Nephron progenitor cell (in vitro differentiated cells): ENCODE data around the gene PRRC2B.
"Not testable (repeated sequence)": the region's sequence is repeated elsewhere in the genome, so short reads cannot be mapped to it uniquely, and the experiment has no call there.

Experiments
- DNase-seq: peaks from one replicate; pipeline ENCODE4 v3.0.0; 2021
- H3K27ac Mint-ChIP-seq: 2 replicates; pipeline ENCODE4 v1.8.0; 2021; ENCODE audit warnings: mild to moderate bottlenecking, moderate library complexity, mixed read lengths
- H3K27me3 Mint-ChIP-seq: 2 replicates; pipeline ENCODE4 v1.8.0; 2021; ENCODE audit warnings: mild to moderate bottlenecking, low read depth, mixed read lengths; ENCODE audit not compliant: poor library complexity
- H3K36me3 Mint-ChIP-seq: 2 replicates; pipeline ENCODE4 v1.8.0; 2021; ENCODE audit warnings: low read depth, mixed read lengths
- H3K4me1 Mint-ChIP-seq: 2 replicates; pipeline ENCODE4 v1.8.0; 2021; ENCODE audit warnings: mixed read lengths
- H3K4me3 Mint-ChIP-seq: 2 replicates; pipeline ENCODE4 v1.8.0; 2021; ENCODE audit warnings: mild to moderate bottlenecking, moderate library complexity, mixed read lengths
- H3K9me3 Mint-ChIP-seq: 2 replicates; pipeline ENCODE4 v1.8.0; 2021; ENCODE audit warnings: mild to moderate bottlenecking, moderate library complexity, mixed read lengths
- TF ChIP-seq, protein P1 (sequence below): fragments of 200-600 bp; sonication (generic); IDR thresholded peaks from 2 replicates; pipeline ENCODE4 v1.5.0; 2021; ENCODE audit warnings: antibody characterized with exemption

The PRRC2B gene

DNA sequence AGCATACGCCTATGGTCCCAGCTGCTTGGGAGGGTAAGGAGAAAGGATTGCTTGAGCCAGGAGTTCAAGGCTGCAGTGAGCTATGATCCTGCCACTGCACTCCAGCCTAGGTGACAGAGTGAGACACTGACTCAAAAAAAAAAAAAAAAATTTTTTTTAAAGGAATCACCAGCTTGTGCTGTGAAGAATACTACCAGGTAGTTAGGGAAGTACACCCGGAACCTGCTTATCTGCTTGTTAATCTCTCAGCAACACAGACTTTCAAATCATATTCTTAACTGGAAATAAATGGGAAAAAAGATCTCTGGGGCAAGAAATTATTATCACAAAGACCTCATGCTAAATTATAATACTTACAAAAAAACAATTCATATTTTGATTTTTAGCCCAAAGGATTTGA lies 26.4 kb upstream of the PRRC2B start:
- no peaks in the 10 kb centered on the region for H3K36me3 Mint-ChIP-seq
- peaks cover 16% of the 10 kb centered on the region for H3K4me1 Mint-ChIP-seq
- no peak overlapping the region for H3K27ac Mint-ChIP-seq
- TF ChIP-seq, protein P1, sequence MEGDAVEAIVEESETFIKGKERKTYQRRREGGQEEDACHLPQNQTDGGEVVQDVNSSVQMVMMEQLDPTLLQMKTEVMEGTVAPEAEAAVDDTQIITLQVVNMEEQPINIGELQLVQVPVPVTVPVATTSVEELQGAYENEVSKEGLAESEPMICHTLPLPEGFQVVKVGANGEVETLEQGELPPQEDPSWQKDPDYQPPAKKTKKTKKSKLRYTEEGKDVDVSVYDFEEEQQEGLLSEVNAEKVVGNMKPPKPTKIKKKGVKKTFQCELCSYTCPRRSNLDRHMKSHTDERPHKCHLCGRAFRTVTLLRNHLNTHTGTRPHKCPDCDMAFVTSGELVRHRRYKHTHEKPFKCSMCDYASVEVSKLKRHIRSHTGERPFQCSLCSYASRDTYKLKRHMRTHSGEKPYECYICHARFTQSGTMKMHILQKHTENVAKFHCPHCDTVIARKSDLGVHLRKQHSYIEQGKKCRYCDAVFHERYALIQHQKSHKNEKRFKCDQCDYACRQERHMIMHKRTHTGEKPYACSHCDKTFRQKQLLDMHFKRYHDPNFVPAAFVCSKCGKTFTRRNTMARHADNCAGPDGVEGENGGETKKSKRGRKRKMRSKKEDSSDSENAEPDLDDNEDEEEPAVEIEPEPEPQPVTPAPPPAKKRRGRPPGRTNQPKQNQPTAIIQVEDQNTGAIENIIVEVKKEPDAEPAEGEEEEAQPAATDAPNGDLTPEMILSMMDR: no peak
- no peak overlapping the region for H3K4me3 Mint-ChIP-seq
- DNase-seq: no peak
- no peaks in the 10 kb centered on the region for H3K27me3 Mint-ChIP-seq
- H3K9me3 Mint-ChIP-seq: no peaks in the 10 kb centered on the region

GRCh38 chr9:131370638-131371037 lies 23.2 kb upstream of the PRRC2B start:
- Mint-ChIP-seq H3K36me3 (no peaks in the 10 kb centered on the region), H3K27ac (no peak overlapping the region), H3K4me3 (no peak overlapping the region), H3K27me3 (no peaks in the 10 kb centered on the region), H3K9me3 (no peaks in the 10 kb centered on the region), H3K4me1 (peaks cover 24% of the 10 kb centered on the region)
- TF ChIP-seq, protein P1: no peak
- no peak for DNase-seq

DNA sequence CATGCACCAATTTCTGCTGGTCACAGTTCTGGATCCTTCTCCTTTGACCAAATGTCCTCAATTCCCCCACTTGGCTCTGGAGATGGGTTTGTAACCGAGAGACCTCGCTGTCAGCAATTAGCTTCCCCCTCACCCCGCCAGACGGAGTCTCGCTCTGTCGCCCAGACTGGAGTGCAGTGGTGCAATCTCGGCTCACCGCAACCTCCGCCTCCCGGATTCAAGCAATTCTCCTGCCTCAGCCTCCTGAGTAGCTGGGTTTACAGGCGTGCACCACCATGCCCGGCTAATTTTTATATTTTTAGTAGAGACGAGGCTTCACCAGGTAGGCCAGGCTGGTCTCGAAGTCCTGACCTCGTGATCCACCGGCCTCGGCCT lies 21.3 kb upstream of the PRRC2B start:
- Mint-ChIP-seq H3K4me1 (peaks cover 16% of the 10 kb centered on the region), H3K27ac (peak overlapping the region; percentile 98), H3K4me3 (peak overlapping the region; percentile 93)
- not testable (repeated sequence) for H3K27me3 Mint-ChIP-seq, H3K36me3 Mint-ChIP-seq, DNase-seq, H3K9me3 Mint-ChIP-seq

- H3K27me3 Mint-ChIP-seq: not testable (repeated sequence)
Measured at GRCh38 chr9:131374638-131375037, 19.2 kb upstream of the PRRC2B start.

GRCh38 chr9:131379056-131379455 lies 14.8 kb upstream of the PRRC2B start:
- no peak overlapping the region for H3K27ac Mint-ChIP-seq
- H3K4me1 Mint-ChIP-seq: peaks cover 23% of the 10 kb centered on the region
- H3K4me3 Mint-ChIP-seq: no peak overlapping the region
- H3K27me3 Mint-ChIP-seq: no peaks in the 10 kb centered on the region
- TF ChIP-seq, protein P1: no peak
- DNase-seq: no peak
- no peaks in the 10 kb centered on the region for H3K36me3 Mint-ChIP-seq
- no peaks in the 10 kb centered on the region for H3K9me3 Mint-ChIP-seq

More at GRCh38 chr9:131374638-131375037, 19.2 kb upstream of the PRRC2B start:
- H3K27ac Mint-ChIP-seq: peak overlapping the region; percentile 45
- peak overlapping the region; percentile 93 for H3K4me3 Mint-ChIP-seq
- not testable (repeated sequence) for H3K36me3 Mint-ChIP-seq, DNase-seq, H3K9me3 Mint-ChIP-seq
- H3K4me1 Mint-ChIP-seq: peaks cover 16% of the 10 kb centered on the region

DNA sequence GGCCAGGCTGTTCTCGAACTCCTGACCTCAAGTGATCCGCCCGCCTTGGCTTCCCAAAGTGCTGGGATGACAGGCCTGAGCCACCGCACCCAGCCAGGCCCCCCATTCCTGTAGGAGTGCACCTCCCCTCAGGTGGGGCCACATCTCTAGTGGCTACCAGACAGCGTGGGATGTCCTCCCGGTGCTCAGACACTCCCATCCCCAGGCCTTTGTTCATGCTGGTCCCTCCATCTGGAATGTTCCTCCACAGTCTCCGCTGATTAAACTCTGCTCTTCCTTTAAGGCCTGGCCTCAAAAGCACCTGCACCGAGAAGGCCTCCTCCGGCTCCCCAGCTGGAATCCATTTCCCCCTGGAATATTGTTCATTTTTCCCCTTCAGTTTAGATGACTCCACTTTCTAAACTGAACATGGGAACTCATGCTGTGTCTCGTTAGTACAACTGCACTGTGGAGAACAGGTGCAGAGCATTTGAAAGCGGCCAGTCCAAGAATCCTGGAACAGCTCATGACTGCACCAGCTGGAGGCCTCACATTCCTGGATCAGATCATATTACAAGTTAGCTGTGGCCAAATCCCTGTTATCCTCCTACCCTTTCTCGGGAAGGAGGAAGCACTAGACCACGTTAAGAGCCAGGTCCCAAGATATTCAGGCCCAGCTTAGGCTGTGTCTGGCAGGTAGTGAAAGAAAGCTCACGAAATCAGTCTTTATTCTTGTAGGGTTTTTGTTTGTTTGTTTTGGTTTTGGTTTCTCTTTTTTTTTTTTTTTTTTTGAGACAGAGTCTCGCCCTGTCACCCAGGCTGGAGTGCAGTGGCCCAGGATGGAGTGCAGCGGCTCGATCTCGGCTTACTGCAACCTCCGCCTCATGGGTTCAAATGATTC lies 10.8 kb upstream of the PRRC2B start:
- Mint-ChIP-seq H3K9me3 (no peaks in the 10 kb centered on the region), H3K36me3 (no peaks in the 10 kb centered on the region), H3K27ac (peak overlapping the region; percentile 95), H3K4me3 (peak overlapping the region; percentile 66), H3K27me3 (no peaks in the 10 kb centered on the region), H3K4me1 (peaks cover 28% of the 10 kb centered on the region)
- TF ChIP-seq, protein P1: no peak
- DNase-seq: peak; percentile 56

DNA sequence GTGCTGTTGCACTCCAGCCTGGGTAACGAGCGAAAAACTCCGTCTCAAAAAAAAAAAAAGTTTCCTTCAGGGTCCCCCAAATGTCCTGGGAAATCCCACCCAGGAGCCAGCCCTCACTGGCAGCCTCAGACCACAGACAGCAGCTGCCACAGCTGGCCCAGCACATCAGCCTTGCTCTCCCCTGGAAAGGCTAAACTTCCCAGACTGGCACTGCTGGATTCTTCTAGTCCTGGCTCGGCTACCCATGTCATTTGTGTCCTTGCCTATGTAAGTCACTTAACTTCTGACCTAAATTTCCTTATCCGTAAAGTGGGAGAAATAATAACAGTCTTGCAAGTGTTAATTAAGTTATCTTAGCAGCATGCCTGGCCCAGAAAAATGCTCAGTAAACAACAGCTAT lies 8.6 kb upstream of the PRRC2B start:
- H3K36me3 Mint-ChIP-seq: no peaks in the 10 kb centered on the region
- TF ChIP-seq, protein P1: no peak

More for the DNA sequence above, 8.6 kb upstream of the PRRC2B start:
- Mint-ChIP-seq H3K27ac (no peak overlapping the region), H3K4me3 (no peak overlapping the region), H3K9me3 (no peaks in the 10 kb centered on the region), H3K4me1 (peaks cover 28% of the 10 kb centered on the region), H3K27me3 (no peaks in the 10 kb centered on the region)
- no peak for DNase-seq
